Suprapubic skin (tissue), 3 donors: ENCODE data around the gene BCAT1.

ENCODE experiments used
- CTCF ChIP-seq, 2 donors: fragments of 200-600 bp in 1 of 2; fragments of 450-650 bp in 1 of 2; sonication (generic) in 1 of 2; IDR thresholded peaks; one replicate each; pipeline ENCODE4 v1.5.1; 2016 to 2019; ENCODE audit warnings: antibody characterized with exemption in 2 of 2, mild to moderate bottlenecking in 1 of 2, moderate library complexity in 1 of 2
- EP300 ChIP-seq: sonication (generic); formaldehyde crosslinking; IDR thresholded peaks from one replicate; pipeline ENCODE4 v1.6.1; 2017; ENCODE audit warnings: antibody characterized with exemption

DNA sequence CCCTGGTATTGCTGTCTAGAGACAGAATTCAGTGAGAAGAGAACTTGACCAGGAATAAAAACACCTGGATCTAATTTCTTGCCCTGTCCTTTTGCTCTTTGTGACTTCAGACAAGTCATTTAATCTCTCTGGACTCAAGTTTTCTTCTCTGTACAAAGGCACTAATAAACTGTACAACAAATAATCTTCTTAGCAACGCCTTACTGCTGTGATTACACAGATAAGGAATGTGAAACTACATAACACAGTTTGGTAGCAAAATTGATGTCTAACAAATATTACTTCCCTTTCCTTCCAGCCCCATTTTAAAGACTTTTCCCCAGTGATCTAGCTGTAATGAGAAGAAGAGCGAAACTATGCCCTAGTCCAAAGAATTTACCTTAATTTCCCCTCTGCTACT, 69.3 kb downstream of the BCAT1 start:
- no peak for TF ChIP-seq EP300
- TF ChIP-seq CTCF (IDR thresholded peaks at IDR 0.05), result no peak
